GM12891 (cell line): Measurements from ENCODE around the gene PPP2R5E.

Source experiments
- DNase-seq: peaks from one replicate; pipeline ENCODE4 v3.0.0; 2011; ENCODE audit warnings: low spot score; ENCODE audit not compliant: insufficient read length
- FAIRE-seq: peaks from 2 replicates; lab custom pipeline; 2011; peaks lifted over from hg19 to GRCh38; lab: Jason Lieb, UNC
- PAX5 ChIP-seq: IDR thresholded peaks from 2 replicates; pipeline ENCODE4 v1.6.1; 2011; ENCODE audit warnings: low read length, moderate library complexity, mild to moderate bottlenecking; ENCODE audit not compliant: insufficient read depth, severe bottlenecking
- POLR2A ChIP-seq: IDR thresholded peaks from 2 replicates; pipeline ENCODE4 v1.6.1; 2011; ENCODE audit warnings: low read depth, low read length, control low read depth
- POLR2AphosphoS5 ChIP-seq: IDR thresholded peaks from 2 replicates; pipeline ENCODE4 v1.6.1; 2011; ENCODE audit warnings: low read depth, low read length, control low read depth
- POU2F2 ChIP-seq: IDR thresholded peaks from 2 replicates; pipeline ENCODE4 v1.6.1; 2011; ENCODE audit warnings: low read depth, mild to moderate bottlenecking, control low read depth, low read length, moderate library complexity
- SPI1 ChIP-seq: IDR thresholded peaks from 2 replicates; pipeline ENCODE4 v1.6.1; 2011; ENCODE audit warnings: low read depth, low read length, control low read depth
- TAF1 ChIP-seq: IDR thresholded peaks from 2 replicates; pipeline ENCODE4 v1.6.1; 2011; ENCODE audit warnings: low read depth, low read length, control low read depth

PPP2R5E gene

DNA sequence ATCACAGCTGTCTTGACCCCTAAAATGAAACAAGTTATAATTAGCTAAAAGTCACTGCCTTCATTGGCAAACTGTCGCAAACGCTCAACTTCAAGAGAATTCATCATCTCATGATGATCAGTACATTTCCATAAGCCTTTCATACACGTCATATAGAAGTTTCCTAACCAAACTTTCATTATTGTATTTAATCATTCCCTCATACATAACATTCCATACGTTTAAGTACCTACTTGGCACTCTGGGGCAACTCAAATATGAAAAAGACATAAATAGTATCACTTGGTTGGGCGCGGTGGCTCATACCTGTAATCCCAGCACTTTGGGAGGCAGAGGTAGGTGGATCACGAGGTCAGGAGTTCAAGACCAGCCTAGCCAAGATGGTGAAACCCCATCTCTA, 12.4 kb upstream of the PPP2R5E start:
- DNase-seq (no peak), FAIRE-seq (no peak)
- no peak for TF ChIP-seq POU2F2
- TF ChIP-seq TAF1, result no peak
- TF ChIP-seq POLR2A, result no peak
- TF ChIP-seq PAX5, result no peak
- TF ChIP-seq POLR2AphosphoS5, result no peak
- no peak for TF ChIP-seq SPI1

DNA sequence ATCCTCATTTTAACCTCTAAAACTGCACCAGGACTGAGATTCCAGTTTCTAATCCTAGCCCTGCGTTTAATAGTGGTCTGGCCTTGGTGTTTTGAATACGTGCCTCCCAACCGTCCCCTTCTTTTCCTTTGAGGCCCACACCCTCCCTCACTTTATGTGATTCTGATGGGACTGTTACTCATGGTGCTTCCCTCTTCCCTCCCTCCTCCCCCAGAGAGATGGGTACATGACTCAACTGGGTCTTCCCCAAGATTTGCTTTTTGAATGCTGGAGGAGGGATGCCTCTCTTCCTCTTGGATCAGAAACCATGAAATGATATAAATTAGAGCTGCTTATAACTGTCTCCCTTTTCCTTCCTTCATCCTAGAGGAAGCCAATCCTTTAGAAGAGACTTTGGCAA, 8.2 kb upstream of the PPP2R5E start:
- FAIRE-seq (no peak), DNase-seq (no peak)
- no peak for TF ChIP-seq TAF1
- no peak for TF ChIP-seq PAX5
- TF ChIP-seq POU2F2, result no peak
- no peak for TF ChIP-seq SPI1
- no peak for TF ChIP-seq POLR2A
- TF ChIP-seq POLR2AphosphoS5, result no peak

DNA sequence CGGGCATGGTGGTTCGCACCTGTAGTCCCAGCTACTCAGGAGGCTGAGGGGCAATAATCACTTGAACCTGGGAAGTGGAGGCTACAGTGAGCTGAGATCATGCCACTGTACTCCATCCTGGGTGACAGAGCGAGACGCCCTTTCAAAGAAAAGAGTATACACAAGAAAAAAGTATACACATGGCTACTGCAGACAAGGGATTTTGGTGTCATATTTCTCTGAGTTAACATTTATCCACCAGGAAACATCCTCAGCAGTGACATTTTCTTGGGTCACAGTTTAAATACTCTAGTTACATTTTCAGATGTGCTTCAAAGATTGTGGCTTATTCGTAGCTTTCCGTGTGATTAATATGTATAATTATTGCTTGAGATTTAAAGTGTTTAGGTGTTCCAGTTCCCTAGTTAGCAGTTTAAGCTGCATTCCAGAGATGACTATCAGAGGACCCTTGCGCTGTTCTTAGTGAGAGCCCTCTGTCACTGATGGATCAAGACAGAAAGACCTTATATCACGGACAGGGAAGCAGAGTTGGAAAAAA, 4.7 kb upstream of the PPP2R5E start:
- no peak for TF ChIP-seq POU2F2
- no peak for TF ChIP-seq POLR2AphosphoS5
- TF ChIP-seq SPI1, result no peak
- TF ChIP-seq POLR2A, result no peak
- no peak for TF ChIP-seq TAF1
- DNase-seq (no peak), FAIRE-seq (no peak)

DNA sequence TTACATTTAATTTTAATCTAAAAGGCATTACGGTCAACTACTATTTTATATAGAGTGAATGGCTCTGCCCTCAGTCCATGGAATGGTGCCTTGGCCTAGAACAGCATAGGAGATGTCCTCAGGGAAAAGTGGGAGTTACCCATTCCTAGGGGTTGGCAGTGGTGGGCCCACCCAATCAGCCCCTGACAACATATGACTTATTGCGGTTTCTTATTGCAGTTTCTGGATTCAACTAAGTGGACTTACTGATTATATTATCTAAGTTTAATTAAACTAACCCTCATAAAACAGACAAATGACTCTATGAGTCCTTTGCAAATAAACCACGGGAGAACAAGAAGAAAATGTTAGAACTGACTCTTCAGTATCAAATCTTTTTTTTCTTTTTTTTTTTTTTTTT, 2.3 kb upstream of the PPP2R5E start:
- DNase-seq (no peak), FAIRE-seq (no peak)
- TF ChIP-seq SPI1 (no peak), TAF1 (no peak), POLR2A (no peak), PAX5 (no peak), POLR2AphosphoS5 (no peak), POU2F2 (no peak)

DNA sequence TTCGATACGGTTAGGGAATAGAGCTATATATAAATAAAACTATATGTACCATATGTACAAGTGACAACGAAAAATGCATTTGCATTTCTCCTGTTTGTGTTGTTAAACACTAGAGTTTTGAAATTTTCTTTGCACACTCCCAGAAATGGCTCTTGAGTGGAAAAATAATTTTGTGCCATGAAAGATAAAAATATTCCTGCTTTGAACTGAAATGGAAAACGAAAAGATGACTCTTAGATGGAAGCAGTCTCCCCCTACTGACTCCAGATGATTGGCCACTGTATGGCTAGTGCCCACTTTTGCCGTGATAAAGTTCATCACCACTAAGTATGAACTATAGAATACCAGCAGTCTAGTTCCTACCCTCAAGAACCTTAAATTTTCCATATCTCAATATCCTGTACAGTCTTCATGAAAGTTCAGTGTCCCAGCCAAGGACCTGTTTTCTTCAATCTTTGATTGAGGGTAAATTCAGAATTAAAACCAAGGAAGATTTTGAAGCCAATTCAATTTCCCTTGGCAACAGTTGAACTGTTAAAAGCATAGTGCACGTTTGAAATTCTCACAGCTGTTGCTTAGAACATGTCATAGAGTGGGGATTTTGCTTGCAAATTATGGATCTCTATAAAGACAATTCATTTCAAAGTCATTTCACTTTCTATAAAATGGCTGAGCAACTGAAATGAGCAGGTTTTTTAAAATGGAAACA, 1.6 kb upstream of the PPP2R5E start:
- no peak for DNase-seq

DNA sequence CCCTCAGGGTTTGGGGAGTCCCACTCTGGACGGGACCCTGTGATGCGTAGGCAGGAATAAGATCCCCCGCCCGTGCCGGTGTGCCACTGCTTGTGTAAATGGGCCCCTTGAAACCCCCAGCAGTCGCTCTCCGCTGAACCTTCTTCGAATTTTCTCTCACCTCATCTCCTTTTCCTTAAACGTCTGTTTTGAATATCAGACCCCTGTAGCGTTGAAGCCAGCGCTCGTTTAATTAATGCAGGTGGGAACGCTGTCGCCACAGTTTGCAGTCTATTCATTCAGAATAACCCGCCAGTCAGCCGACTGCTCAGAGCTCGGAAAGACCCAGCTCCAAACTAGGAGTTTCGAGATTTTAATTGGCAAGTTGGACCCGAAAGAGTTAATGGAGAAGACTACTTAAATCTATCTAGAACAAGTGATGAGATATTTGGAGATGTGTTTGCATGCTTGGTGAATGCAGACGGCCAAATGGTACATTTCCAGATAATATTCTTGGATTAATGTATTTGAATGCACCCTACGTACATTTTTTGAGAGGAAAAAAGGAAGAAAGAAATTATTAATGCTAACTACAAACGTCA, 739 bp upstream of the PPP2R5E start:
- FAIRE-seq (no peak), DNase-seq (no peak)
- no peak for TF ChIP-seq POU2F2
- TF ChIP-seq POLR2A, result no peak
- TF ChIP-seq SPI1, result no peak
- TF ChIP-seq POLR2AphosphoS5, result no peak
- no peak for TF ChIP-seq TAF1
- no peak for TF ChIP-seq PAX5

More for the DNA sequence above, 1.6 kb upstream of the PPP2R5E start:
- TF ChIP-seq POLR2A (no peak), POLR2AphosphoS5 (no peak), POU2F2 (no peak), PAX5 (no peak), SPI1 (no peak)
- no peak for FAIRE-seq

DNA sequence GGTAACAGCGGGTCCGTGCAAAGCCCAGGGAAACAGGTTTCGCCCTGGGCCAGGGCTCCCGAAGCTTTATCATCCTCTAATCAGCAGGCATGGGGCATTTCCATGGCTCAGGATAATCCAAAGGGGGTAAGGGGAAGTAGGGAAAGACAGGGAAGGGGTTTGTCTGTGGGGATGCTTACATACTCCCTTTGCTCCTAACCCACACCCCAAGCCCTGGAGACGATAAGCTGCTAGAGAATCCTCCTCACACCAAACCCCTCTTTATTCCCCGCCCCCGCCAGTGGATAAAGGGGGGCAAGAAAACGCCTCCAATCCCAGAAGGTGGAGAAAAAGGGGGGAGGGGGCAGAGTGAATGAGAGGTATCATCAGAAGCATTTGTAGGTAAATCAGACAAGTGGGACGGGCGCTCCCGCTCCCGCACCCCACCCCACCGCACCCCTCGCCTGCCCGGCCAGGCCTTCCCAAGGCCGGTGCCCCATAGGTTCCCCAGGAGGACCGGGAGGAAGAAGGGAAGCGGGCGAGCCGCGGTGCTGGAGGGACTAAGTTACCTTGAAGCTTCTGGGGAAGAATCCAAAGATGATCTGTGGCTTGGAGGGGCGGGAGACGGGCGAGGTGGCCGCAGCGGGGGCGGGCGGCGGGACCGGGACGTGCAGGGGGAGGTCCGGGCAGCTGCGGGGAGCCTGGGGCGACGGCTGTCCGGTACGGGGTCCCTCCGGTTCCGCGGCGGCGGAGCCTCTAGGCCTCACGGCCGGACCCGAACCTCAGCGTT, 762 bp downstream of the PPP2R5E start:
- FAIRE-seq (no peak), DNase-seq (no peak)
- TF ChIP-seq PAX5, result no peak
- no peak for TF ChIP-seq SPI1
- 0 out of 2 replicates have a peak, but pooled peaks have one; percentile 14 for TF ChIP-seq POLR2A
- no peak for TF ChIP-seq POLR2AphosphoS5
- no peak for TF ChIP-seq TAF1

DNA sequence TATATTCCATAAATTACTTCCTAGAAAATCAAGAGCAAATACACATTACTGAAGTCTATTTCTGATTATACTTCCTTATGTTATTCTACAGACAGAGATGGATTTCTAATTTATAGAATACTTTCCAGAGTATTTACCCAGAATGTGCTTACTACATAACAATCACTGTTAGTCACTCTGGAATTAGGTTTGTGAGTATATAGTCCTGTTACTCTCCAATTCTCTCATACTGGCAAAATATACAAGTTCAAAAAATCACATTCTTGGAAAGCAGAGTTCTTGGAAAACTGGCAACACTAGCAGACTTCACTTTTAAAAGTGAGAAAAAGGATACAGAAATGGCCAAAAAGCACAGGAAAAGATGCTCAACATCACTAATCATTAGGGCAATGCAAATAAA, 7.3 kb downstream of the PPP2R5E start:
- DNase-seq, result no peak
- TF ChIP-seq SPI1 (no peak), POU2F2 (no peak), POLR2A (no peak), PAX5 (no peak), POLR2AphosphoS5 (no peak), TAF1 (no peak)
- no peak for FAIRE-seq

DNA sequence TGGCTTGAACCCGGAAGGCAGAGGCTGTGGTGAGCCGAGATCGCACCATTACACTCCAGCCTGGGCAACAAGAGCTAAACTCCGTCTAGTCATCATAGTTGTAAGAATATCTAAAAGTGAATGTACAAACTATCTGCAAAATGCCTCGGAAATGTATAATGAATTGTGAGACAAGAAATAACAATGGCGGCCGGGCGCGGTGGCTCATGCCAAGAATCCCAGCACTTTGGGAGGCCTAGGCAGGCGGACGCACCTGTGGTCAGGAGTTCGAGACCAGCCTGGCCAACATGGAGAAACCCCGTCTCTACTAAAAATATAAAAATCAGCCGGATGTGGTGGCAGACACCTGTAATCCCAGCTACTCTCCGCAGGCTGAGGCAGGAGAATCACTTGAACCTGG, 9.7 kb downstream of the PPP2R5E start:
- no peak for DNase-seq
- TF ChIP-seq PAX5 (no peak), POLR2AphosphoS5 (no peak), POU2F2 (no peak), TAF1 (no peak), POLR2A (no peak), SPI1 (no peak)
- no peak for FAIRE-seq
